ENCODE measurements around the gene NCAM2.

The NCAM2 gene

GRCh38 chr21:21406921-21407320 lies 408.7 kb downstream of the NCAM2 start:
- H3K27me3 ChIP-seq (ENCODE audit: insufficient read depth, low read length, poor library complexity, severe bottlenecking) = no peaks in the 10 kb centered on the region
- H3K4me2 ChIP-seq (ENCODE audit: low read depth, low read length, poor library complexity, severe bottlenecking) = no peak overlapping the region
- H3K79me2 ChIP-seq (ENCODE audit: insufficient read depth, low read length) = no peaks in the 10 kb centered on the region
- no peaks in the 10 kb centered on the region for H3F3A ChIP-seq (ENCODE audit: low read depth)
- no peak overlapping the region for H3K4me3 ChIP-seq (ENCODE audit: low read length, poor library complexity, severe bottlenecking)
- H3K9me2 ChIP-seq (replicated peaks; ENCODE audit: low read depth, low read length) = no peaks in the 10 kb centered on the region; the same call in 1 of the 2 replicates
- no peaks in the 10 kb centered on the region for H3K9me3 ChIP-seq (ENCODE audit: insufficient read depth, low read depth, low read length)
- no peaks in the 10 kb centered on the region for H3K36me3 ChIP-seq (ENCODE audit: insufficient read depth, low read length)
- H4K20me1 ChIP-seq (ENCODE audit: insufficient read depth, low read length, poor library complexity, severe bottlenecking) = no peaks in the 10 kb centered on the region
- H2AFZ ChIP-seq (ENCODE audit: low read length) = no peak overlapping the region
- TF ChIP-seq, protein P1, sequence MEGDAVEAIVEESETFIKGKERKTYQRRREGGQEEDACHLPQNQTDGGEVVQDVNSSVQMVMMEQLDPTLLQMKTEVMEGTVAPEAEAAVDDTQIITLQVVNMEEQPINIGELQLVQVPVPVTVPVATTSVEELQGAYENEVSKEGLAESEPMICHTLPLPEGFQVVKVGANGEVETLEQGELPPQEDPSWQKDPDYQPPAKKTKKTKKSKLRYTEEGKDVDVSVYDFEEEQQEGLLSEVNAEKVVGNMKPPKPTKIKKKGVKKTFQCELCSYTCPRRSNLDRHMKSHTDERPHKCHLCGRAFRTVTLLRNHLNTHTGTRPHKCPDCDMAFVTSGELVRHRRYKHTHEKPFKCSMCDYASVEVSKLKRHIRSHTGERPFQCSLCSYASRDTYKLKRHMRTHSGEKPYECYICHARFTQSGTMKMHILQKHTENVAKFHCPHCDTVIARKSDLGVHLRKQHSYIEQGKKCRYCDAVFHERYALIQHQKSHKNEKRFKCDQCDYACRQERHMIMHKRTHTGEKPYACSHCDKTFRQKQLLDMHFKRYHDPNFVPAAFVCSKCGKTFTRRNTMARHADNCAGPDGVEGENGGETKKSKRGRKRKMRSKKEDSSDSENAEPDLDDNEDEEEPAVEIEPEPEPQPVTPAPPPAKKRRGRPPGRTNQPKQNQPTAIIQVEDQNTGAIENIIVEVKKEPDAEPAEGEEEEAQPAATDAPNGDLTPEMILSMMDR (conservative IDR thresholded peaks at IDR 0.05; ENCODE audit: low read length) = no peak
- TF ChIP-seq EZH2phosphoT487 (IDR thresholded peaks at IDR 0.05; ENCODE audit: borderline replicate concordance) = no peak
- no peak overlapping the region for H3K9ac ChIP-seq (ENCODE audit: low read depth, low read length, poor library complexity, severe bottlenecking)
- H3K4me1 ChIP-seq (ENCODE audit: insufficient read depth, low read length, poor library complexity, severe bottlenecking) = no peaks in the 10 kb centered on the region

DNA sequence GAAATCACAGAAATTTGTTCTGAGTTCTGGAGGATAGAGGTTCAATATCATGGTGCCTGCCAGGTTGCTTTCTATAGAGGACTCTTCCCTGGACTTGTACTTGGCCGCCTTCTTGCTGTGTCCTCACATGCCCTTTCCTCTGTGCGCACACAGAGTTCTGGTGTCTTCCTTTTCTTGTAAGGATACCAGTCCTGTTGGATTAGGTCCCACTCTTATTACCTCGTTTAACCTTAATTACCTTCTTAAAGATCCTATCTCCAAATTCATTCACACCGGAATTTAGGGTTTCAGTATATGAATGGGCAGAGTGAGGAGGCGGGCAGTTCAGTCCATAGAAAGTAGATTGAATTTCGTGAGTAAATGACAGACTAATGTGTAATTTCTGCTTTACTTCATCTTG lies 413.9 kb downstream of the NCAM2 start:
- H4K20me1 ChIP-seq (ENCODE audit: insufficient read depth, low read length, poor library complexity, severe bottlenecking) = no peaks in the 10 kb centered on the region
- no peak overlapping the region for H3K4me3 ChIP-seq (ENCODE audit: low read length, poor library complexity, severe bottlenecking)
- no peaks in the 10 kb centered on the region for H3K9me3 ChIP-seq (ENCODE audit: insufficient read depth, low read depth, low read length)
- no peaks in the 10 kb centered on the region for H3K27me3 ChIP-seq (ENCODE audit: insufficient read depth, low read length, poor library complexity, severe bottlenecking)
- no peak overlapping the region for H2AFZ ChIP-seq (ENCODE audit: low read length)
- H3F3A ChIP-seq (ENCODE audit: low read depth) = no peaks in the 10 kb centered on the region
- no peaks in the 10 kb centered on the region for H3K79me2 ChIP-seq (ENCODE audit: insufficient read depth, low read length)
- TF ChIP-seq, protein P1 (conservative IDR thresholded peaks at IDR 0.05; ENCODE audit: low read length) = no peak
- TF ChIP-seq EZH2phosphoT487 (IDR thresholded peaks at IDR 0.05; ENCODE audit: borderline replicate concordance) = no peak
- H3K9me2 ChIP-seq (replicated peaks; ENCODE audit: low read depth, low read length) = no peaks in the 10 kb centered on the region
- H3K4me1 ChIP-seq (ENCODE audit: insufficient read depth, low read length, poor library complexity, severe bottlenecking) = no peaks in the 10 kb centered on the region
- no peak overlapping the region for H3K4me2 ChIP-seq (ENCODE audit: low read depth, low read length, poor library complexity, severe bottlenecking)
- H3K36me3 ChIP-seq (ENCODE audit: insufficient read depth, low read length) = no peaks in the 10 kb centered on the region
- no peak overlapping the region for H3K9ac ChIP-seq (ENCODE audit: low read depth, low read length, poor library complexity, severe bottlenecking)

- no peak overlapping the region for H3K4me2 ChIP-seq (ENCODE audit: low read depth, low read length, poor library complexity, severe bottlenecking)
- no peak overlapping the region for H2AFZ ChIP-seq (ENCODE audit: low read length)
- H3K4me1 ChIP-seq (ENCODE audit: insufficient read depth, low read length, poor library complexity, severe bottlenecking) = no peaks in the 10 kb centered on the region
- H3K27me3 ChIP-seq (ENCODE audit: insufficient read depth, low read length, poor library complexity, severe bottlenecking) = no peaks in the 10 kb centered on the region
- no peaks in the 10 kb centered on the region for H3K9me3 ChIP-seq (ENCODE audit: insufficient read depth, low read depth, low read length)
- TF ChIP-seq, protein P1 (conservative IDR thresholded peaks at IDR 0.05; ENCODE audit: low read length) = no peak
- TF ChIP-seq EZH2phosphoT487 (IDR thresholded peaks at IDR 0.05; ENCODE audit: borderline replicate concordance) = no peak
- no peaks in the 10 kb centered on the region for H3K9me2 ChIP-seq (replicated peaks; ENCODE audit: low read depth, low read length)
- H3K36me3 ChIP-seq (ENCODE audit: insufficient read depth, low read length) = no peaks in the 10 kb centered on the region
- H3K9ac ChIP-seq (ENCODE audit: low read depth, low read length, poor library complexity, severe bottlenecking) = no peak overlapping the region
- H4K20me1 ChIP-seq (ENCODE audit: insufficient read depth, low read length, poor library complexity, severe bottlenecking) = no peaks in the 10 kb centered on the region
- H3K4me3 ChIP-seq (ENCODE audit: low read length, poor library complexity, severe bottlenecking) = no peak overlapping the region
- H3K79me2 ChIP-seq (ENCODE audit: insufficient read depth, low read length) = no peaks in the 10 kb centered on the region
- H3F3A ChIP-seq (ENCODE audit: low read depth) = no peaks in the 10 kb centered on the region
Observed at GRCh38 chr21:21415741-21416140, 417.5 kb downstream of the NCAM2 start.

Data from Loucy (cell line).